GM18951 (cell line): ENCODE data around the gene F11R.
A peak's percentile ranks its signal among the peaks of the same experiment; 100 is the strongest.
"Not testable (repeated sequence)": the region's sequence is repeated elsewhere in the genome, so short reads cannot be mapped to it uniquely, and the experiment has no call there.

Source experiments
- POLR2A ChIP-seq: IDR thresholded peaks from 4 replicates; pipeline ENCODE4 v1.6.1; 2011; ENCODE audit warnings: mild to moderate bottlenecking; ENCODE audit not compliant: insufficient read length, insufficient read depth; ENCODE audit errors: extremely low read depth
- in situ Hi-C: fragments of 300-500 bp; cut with MboI; formaldehyde crosslinking; loops from one replicate; pipeline ENCODE4 v1.12.0; 2022; ENCODE audit warnings: low sequenced_read_pairs, mixed read lengths, inconsistent platforms; ENCODE audit not compliant: unreplicated experiment

Gene F11R

GRCh38 chr1:161013488-161014230, 7.3 kb downstream of the F11R start:
- in situ Hi-C loops = no loop called here
- TF ChIP-seq POLR2A = peak; percentile 59

GRCh38 chr1:161013131-161013487, 7.8 kb downstream of the F11R start:
- TF ChIP-seq POLR2A = no peak
- in situ Hi-C loops = no loop called here

GRCh38 chr1:161012420-161012819, 8.5 kb downstream of the F11R start:
- in situ Hi-C loops = no loop called here
- TF ChIP-seq POLR2A = no peak

- no peak for TF ChIP-seq POLR2A
- in situ Hi-C loops = no loop called here
Observed at GRCh38 chr1:161009602-161010211, 11.2 kb downstream of the F11R start.

- in situ Hi-C loops = no loop called here
- TF ChIP-seq POLR2A = no peak
Observed at GRCh38 chr1:161008869-161009510, 12.0 kb downstream of the F11R start.

GRCh38 chr1:161007369-161007768, 13.6 kb downstream of the F11R start:
- in situ Hi-C loops = no loop called here
- no peak for TF ChIP-seq POLR2A

GRCh38 chr1:161006563-161006962, 14.4 kb downstream of the F11R start:
- no peak for TF ChIP-seq POLR2A
- in situ Hi-C loops = no loop called here

- no peak for TF ChIP-seq POLR2A
- in situ Hi-C loops = no loop called here
Observed at GRCh38 chr1:161001525-161001924, 19.4 kb downstream of the F11R start.

- no peak for TF ChIP-seq POLR2A
- in situ Hi-C loops = no loop called here
Observed at GRCh38 chr1:161000736-161001480, 20.0 kb downstream of the F11R start.

GRCh38 chr1:160999376-160999775, 21.6 kb downstream of the F11R start:
- in situ Hi-C loops = no loop called here
- no peak for TF ChIP-seq POLR2A

- TF ChIP-seq POLR2A = no peak
- in situ Hi-C loops = no loop called here
Observed at GRCh38 chr1:160997323-160998038, 23.5 kb downstream of the F11R start.

- in situ Hi-C loops = no loop called here
- TF ChIP-seq POLR2A = no peak
Observed at GRCh38 chr1:160996178-160996577, 24.8 kb downstream of the F11R start.

- no peak for TF ChIP-seq POLR2A
- in situ Hi-C loops = no loop called here
Observed at GRCh38 chr1:160993544-160994193, 27.3 kb downstream of the F11R start.

GRCh38 chr1:160992036-160992435, 28.9 kb downstream of the F11R start:
- in situ Hi-C loops = not testable (repeated sequence)
